ENCODE measurements around the gene WFIKKN2.
A peak's percentile ranks its signal among the peaks of the same experiment; 100 is the strongest.

WFIKKN2 gene

GRCh38 chr17:50836826-50837225 is 1.4 kb downstream of the WFIKKN2 start:
- no peak for DNase-seq

GRCh38 chr17:50837286-50837979 is 2.0 kb downstream of the WFIKKN2 start:
- DNase-seq, result no peak

- no peak for DNase-seq
Observed at GRCh38 chr17:50837980-50838954, 2.9 kb downstream of the WFIKKN2 start.

GRCh38 chr17:50839591-50840310 is 4.4 kb downstream of the WFIKKN2 start:
- no peak for DNase-seq

GRCh38 chr17:50840311-50840851 is 5.0 kb downstream of the WFIKKN2 start:
- DNase-seq, result no peak

- DNase-seq, result no peak
Observed at GRCh38 chr17:50841277-50841948, 6.0 kb downstream of the WFIKKN2 start.

GRCh38 chr17:50841949-50842354 is 6.6 kb downstream of the WFIKKN2 start:
- DNase-seq, result peak; percentile 59

- no peak for DNase-seq
Observed at GRCh38 chr17:50842506-50843149, 7.2 kb downstream of the WFIKKN2 start.

GRCh38 chr17:50843150-50843905 is 7.9 kb downstream of the WFIKKN2 start:
- no peak for DNase-seq

GRCh38 chr17:50844117-50844700 is 8.8 kb downstream of the WFIKKN2 start:
- no peak for DNase-seq

GRCh38 chr17:50845240-50846147 is 10.1 kb downstream of the WFIKKN2 start:
- no peak for DNase-seq

GRCh38 chr17:50847566-50847965 is 12.2 kb downstream of the WFIKKN2 start:
- DNase-seq, result no peak

GRCh38 chr17:50848039-50848438 is 12.7 kb downstream of the WFIKKN2 start:
- DNase-seq, result no peak

- DNase-seq, result no peak
Observed at GRCh38 chr17:50848711-50849110, 13.3 kb downstream of the WFIKKN2 start.

GRCh38 chr17:50850640-50851039 is 15.3 kb downstream of the WFIKKN2 start:
- no peak for DNase-seq

GRCh38 chr17:50853015-50853615 is 17.7 kb downstream of the WFIKKN2 start:
- DNase-seq, result no peak

- no peak for DNase-seq
Observed at GRCh38 chr17:50853781-50854180, 18.4 kb downstream of the WFIKKN2 start.

GRCh38 chr17:50855708-50856330 is 20.4 kb downstream of the WFIKKN2 start:
- DNase-seq, result no peak

GRCh38 chr17:50856431-50856830 is 21.0 kb downstream of the WFIKKN2 start:
- DNase-seq, result no peak

Data from CD4-positive, alpha-beta T cell treated with Interleukin-12 subunit alpha and Interleukin-12 subunit beta, for 1 hour (primary cell).